Effector CD8-positive, alpha-beta T cell (primary cell): ENCODE data around the gene IL12RB2.

Experiments
- DNase-seq: peaks from one replicate; lab custom pipeline; 2025; lab: John Stamatoyannopoulos, UW

The IL12RB2 gene

GRCh38 chr1:67313934-67314671, 6.4 kb downstream of the IL12RB2 start:
- no peak for DNase-seq

- no peak for DNase-seq
These were observed 7.0 kb downstream of the IL12RB2 start for GRCh38 chr1:67314696-67315095.

- no peak for DNase-seq
These were observed 8.7 kb downstream of the IL12RB2 start for GRCh38 chr1:67316180-67316902.

GRCh38 chr1:67316918-67317317, 9.2 kb downstream of the IL12RB2 start:
- no peak for DNase-seq

GRCh38 chr1:67317803-67318202, 10.1 kb downstream of the IL12RB2 start:
- DNase-seq: no peak

GRCh38 chr1:67322442-67322841, 14.8 kb downstream of the IL12RB2 start:
- DNase-seq: no peak

- no peak for DNase-seq
These were observed 15.4 kb downstream of the IL12RB2 start for GRCh38 chr1:67323087-67323486.

GRCh38 chr1:67324068-67324467, 16.4 kb downstream of the IL12RB2 start:
- DNase-seq: no peak

GRCh38 chr1:67327864-67328466, 20.3 kb downstream of the IL12RB2 start:
- no peak for DNase-seq

GRCh38 chr1:67332653-67333529, 25.2 kb downstream of the IL12RB2 start:
- DNase-seq: no peak

- no peak for DNase-seq
These were observed 25.9 kb downstream of the IL12RB2 start for GRCh38 chr1:67333603-67334002.

GRCh38 chr1:67335411-67335810, 27.7 kb downstream of the IL12RB2 start:
- no peak for DNase-seq

GRCh38 chr1:67336157-67336556, 28.5 kb downstream of the IL12RB2 start:
- no peak for DNase-seq

GRCh38 chr1:67336783-67337182, 29.1 kb downstream of the IL12RB2 start:
- DNase-seq: no peak

- DNase-seq: no peak
These were observed 31.0 kb downstream of the IL12RB2 start for GRCh38 chr1:67338642-67339041.

- DNase-seq: no peak
These were observed 32.1 kb downstream of the IL12RB2 start for GRCh38 chr1:67339623-67340343.

- DNase-seq: no peak
These were observed 34.6 kb downstream of the IL12RB2 start for GRCh38 chr1:67342076-67342890.

- DNase-seq: no peak
These were observed 37.9 kb downstream of the IL12RB2 start for GRCh38 chr1:67345556-67345955.

- DNase-seq: no peak
These were observed 39.3 kb downstream of the IL12RB2 start for GRCh38 chr1:67346982-67347381.

GRCh38 chr1:67347688-67348472, 40.2 kb downstream of the IL12RB2 start:
- no peak for DNase-seq
